ENCODE results near the gene HNRNPH2.

HNRNPH2 gene, protein sequence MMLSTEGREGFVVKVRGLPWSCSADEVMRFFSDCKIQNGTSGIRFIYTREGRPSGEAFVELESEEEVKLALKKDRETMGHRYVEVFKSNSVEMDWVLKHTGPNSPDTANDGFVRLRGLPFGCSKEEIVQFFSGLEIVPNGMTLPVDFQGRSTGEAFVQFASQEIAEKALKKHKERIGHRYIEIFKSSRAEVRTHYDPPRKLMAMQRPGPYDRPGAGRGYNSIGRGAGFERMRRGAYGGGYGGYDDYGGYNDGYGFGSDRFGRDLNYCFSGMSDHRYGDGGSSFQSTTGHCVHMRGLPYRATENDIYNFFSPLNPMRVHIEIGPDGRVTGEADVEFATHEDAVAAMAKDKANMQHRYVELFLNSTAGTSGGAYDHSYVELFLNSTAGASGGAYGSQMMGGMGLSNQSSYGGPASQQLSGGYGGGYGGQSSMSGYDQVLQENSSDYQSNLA

DNA sequence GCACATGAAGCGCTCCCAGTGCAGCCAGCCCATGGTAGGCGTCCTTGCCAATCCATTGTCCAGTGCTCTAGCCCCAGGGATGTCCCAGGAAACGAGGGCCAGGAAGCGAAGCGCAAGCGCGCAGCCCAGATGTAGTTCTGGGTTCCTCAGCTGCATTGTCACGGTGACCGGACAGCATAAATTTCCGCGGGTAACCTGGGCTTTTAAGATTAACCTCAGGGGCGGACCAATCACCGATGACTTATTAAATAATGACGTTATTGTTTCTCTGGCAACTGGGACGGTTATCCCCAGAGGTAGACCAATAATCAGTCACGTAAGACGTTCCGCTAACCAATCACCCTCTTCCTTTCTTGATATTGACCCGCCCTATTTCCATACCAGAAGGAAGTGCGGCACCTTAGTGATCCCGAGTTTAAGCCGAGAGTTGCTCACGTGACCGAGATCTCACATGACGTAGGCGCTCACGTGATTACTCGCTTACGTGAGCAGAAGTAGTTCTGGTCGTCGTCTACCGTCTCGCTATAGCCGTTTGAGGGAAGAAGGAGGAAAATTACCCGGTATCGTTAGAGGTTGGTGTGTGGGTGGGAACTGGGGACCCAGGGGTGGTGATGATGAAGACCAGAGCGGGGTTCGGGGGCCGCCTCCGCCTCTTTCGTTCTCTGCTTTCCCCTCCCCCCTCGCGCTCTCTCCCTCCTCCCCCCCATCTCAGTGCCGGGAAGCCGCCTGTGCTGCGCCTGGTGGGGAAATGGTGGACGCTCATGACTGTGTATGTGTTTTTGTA is at the start of gene HNRNPH2, which contains the start of gene GLA:
Gene HNRNPH2, plus strand, starts transcription at position 475 of the 784 bp plus-strand sequence. CDS start 3,767 bp downstream, outside the sequence.
Gene GLA, minus strand, starts transcription at position 178 of the 784 bp plus-strand sequence. Its CDS starts 22 bp downstream, at position 156.
- peak; percentile 98 for DNase-seq

DNA sequence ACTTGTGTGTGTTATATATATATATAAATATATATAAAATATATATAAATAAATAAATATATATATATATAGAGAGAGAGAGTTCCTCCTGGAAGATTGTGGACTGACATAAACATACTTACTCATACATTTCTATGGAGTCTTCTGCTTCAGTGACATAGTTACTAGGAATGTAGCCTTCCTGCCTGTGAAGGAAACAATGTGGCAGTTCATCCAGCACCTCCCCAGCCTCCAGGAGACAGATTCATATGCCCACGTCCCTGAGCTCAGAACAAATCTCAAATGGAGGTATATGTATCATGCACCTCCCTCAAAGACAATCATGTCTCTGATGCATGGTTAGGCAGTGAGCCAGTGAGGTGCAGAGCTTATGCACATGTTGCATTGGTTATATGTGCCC is 48.1 kb upstream of the HNRNPH2 start:
- no peak for DNase-seq

DNA sequence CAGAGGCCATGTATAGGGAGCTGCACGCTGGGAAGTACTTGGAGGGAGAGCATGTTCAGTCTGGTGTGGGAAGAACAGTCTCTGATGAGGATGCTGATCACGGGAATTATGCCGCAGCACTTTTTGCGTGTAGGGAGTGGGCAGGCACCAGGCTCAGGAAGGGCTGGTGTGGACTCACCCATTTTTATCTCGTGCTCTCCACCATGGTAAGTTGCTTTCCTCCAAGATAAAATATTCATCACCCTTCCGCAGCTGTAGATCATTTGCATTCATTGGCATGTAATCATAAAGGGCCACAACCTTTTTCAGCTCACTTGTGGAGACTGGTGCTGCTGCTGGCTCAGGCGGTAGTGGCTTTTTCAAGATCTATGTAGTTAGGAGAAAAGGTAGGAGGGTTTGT is 47.6 kb upstream of the HNRNPH2 start:
- DNase-seq = peak; percentile 93

DNA sequence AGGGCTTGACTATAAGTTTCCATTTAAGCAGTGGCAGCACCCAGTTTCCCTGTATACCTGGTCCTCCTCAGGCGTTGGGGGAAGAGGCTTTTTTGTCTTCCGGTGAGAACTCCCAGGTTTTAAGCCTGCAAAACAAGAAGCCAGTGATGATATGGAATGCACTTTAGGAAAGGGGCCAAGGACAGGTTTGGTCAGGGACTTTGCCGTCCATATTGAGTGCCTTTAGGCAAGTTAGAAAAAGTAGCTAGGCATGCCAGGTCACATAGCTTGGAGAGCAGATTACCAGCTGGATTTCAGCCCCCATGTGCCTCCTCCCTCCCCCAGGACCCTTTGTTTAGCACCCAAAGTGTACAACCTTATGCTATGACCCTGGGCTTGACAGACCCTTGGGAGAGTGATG is 45.9 kb upstream of the HNRNPH2 start:
- no peak for DNase-seq

DNA sequence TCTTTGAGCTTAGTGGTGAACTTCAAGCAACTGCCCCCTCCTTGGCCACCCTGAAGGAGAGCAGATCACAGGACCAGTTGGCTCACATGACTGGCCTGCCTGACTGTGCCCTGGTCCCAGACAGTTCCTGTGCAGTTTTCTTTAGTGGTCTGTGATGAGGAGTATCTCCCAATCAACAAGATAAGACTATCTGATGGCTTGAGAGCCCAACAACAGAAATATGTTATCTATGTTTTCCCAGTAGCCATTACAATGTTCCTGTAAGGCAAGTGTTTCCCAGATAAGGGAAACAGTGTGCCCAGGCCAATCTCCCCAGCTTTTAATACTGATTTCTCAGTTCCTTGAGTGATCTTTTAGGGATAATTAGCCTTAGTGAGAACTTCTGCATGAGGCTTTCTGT is 45.3 kb upstream of the HNRNPH2 start:
- peak; percentile 45 for DNase-seq

DNA sequence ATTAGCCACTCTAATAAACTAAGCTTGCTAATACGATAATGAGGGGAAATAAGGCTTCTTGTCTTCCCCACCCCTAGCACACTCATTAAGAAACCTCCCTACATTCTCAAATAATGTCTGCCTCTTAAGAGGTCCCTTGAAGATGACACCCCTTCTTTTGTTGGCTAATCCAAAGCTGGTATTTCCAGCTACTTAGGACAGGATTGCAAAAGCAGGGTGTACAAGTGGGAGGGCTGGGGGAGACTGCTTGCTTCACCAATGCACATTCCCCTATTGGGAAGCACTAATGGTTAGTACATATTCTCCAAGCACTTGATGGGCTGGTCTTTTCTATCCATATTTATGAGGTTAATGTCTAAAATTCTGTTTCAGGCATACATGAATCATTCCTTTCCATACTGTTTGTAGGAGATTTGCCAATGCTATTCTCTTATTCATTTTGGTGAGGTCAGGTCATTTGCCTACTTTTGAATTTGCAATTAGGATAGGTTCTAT is 42.7 kb upstream of the HNRNPH2 start:
- DNase-seq = no peak

- DNase-seq = no peak
Observed at GRCh38 chrX:101368800-101369199, 39.2 kb upstream of the HNRNPH2 start.

DNA sequence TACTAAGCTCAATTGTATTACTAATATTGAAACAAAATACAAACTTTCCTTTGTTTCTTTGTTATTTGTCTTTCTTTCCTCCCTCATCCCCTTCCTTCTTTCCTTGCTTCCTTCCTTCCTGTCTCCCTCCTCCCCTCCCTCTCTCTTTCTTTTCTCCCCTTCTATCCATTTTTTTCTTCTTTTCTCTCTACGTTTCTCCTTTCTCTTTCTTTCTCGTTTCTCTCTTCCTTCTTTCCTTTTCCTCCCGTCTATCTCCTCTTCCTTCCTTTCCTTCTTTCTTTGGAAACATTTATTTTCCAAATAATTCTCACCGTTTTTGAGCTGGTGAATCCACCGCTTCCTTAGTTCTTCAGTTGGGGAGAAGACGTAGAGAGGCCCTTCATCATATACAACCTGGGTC is 38.3 kb upstream of the HNRNPH2 start:
- DNase-seq = no peak

- DNase-seq = no peak
Observed at GRCh38 chrX:101370888-101371504, 37.0 kb upstream of the HNRNPH2 start.

DNA sequence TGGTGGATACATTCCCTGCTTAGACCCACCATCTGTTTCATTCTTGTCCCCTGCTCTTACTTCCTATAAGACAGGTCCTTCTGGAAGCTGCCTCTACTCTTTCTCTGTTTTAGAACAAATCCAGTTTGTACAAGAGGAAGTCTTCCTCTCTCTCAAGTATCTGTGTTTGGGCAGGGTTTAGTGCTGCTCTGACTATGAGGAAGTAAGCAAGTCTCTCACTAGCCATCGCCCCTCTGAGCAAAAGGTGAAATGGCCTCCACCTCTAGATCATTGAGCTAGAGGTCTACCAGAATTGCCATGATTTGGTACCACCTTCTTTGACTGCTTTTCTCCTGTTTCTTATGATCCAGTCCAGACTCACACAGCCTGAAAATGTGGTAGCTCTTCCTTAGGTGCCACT is 30.5 kb upstream of the HNRNPH2 start:
- DNase-seq = no peak

GRCh38 chrX:101383679-101384205 is 24.3 kb upstream of the HNRNPH2 start:
- no peak for DNase-seq

- DNase-seq = no peak
Observed at GRCh38 chrX:101385026-101385684, 22.9 kb upstream of the HNRNPH2 start.

- peak; percentile 86 for DNase-seq
Observed at GRCh38 chrX:101385795-101386541, 22.1 kb upstream of the HNRNPH2 start, which contains the start of gene BTK. Gene BTK, minus strand, starts transcription at chrX:101386191. Its CDS starts 10,907 bp downstream, at chrX:101375284.

DNA sequence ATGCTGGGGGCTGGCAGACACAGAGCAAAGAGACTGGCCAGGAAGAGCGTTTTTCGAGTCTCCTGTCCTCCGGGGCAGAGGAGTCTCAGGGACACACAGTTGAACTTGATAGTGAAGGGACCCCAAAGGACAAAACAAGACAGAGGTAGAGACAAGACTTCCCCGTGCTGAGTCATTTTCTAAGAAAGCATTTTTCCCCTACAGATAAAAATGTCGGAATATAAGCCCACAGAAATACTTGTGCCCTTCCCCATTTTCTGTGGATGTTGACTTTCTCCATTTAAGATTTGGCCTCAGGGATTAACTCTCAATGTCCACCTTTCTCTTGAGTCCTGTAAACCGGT is 21.5 kb upstream of the HNRNPH2 start:
- no peak for DNase-seq

- no peak for DNase-seq
Observed at GRCh38 chrX:101388604-101389003, 19.4 kb upstream of the HNRNPH2 start.

- peak; percentile 96 for DNase-seq
Observed at GRCh38 chrX:101390664-101391525, 17.1 kb upstream of the HNRNPH2 start, which contains the start of gene RPL36A. Gene RPL36A, plus strand, starts transcription at chrX:101391011. Its CDS starts 33 bp downstream, at chrX:101391044.

GRCh38 chrX:101391831-101392230 is 16.2 kb upstream of the HNRNPH2 start:
- no peak for DNase-seq

DNA sequence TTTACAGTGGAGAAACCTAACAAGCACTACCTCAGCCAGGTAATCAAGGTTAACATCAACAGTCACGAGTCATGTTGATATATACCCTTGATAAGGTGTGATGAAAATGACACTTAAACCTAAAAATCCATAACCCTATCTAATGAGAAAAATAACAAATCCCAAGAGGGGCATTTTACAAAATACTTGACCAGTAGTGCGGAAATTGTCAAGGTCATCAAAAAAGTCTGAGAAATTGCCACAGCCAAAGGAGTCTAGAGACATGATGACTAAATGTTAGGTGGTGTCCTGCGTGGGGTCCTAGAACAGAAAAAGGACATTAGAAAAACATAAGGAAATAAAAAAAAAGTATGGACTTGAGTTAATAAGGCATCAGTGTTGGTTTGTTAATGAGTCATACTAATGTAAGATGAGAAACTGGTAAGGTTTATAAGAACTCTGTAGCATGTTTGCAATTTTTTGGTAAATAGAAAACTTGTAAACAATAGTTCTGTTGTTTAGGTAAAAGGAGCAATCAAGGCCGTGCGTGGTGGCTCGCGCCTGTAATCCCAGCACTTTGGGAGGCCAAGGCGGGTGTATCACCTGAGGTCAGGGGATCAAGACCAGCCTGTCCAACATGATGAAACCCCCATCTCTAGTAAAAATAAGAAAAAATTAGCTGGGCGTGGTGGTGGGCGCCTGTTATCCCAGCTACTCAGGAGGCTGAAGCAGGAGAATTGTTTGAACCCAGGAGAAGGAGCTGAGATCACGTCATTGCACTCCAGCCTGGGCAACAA is 14.3 kb upstream of the HNRNPH2 start:
- no peak for DNase-seq

DNA sequence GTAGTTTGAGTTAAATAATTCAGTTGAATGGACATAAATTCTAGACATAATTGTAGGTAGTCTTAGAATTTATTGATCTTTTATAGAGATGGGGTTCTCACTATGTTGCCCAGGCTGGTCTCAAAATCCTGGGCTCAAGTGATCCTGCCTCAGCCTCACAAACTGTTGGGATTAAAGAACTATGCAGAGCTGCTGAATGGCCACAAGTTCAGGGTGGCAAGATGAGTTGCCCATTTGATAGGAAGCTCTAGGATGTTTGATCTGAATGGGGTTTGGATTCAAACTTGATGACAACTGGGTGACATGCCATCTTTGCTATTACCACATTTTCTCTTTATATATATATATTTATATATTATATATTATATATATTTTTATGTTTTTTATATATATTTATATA is 13.7 kb upstream of the HNRNPH2 start:
- DNase-seq = no peak

GRCh38 chrX:101395789-101396188 is 12.2 kb upstream of the HNRNPH2 start:
- DNase-seq = no peak
